G401.6 (cell line): ENCODE measurements around the gene JKAMP.
"Not testable (repeated sequence)": the region's sequence is repeated elsewhere in the genome, so short reads cannot be mapped to it uniquely, and the experiment has no call there.

ENCODE experiments used
- FAIRE-seq: peaks from 2 replicates; lab custom pipeline; 2012; peaks lifted over from hg19 to GRCh38; lab: Jason Lieb, UNC

Gene JKAMP, protein sequence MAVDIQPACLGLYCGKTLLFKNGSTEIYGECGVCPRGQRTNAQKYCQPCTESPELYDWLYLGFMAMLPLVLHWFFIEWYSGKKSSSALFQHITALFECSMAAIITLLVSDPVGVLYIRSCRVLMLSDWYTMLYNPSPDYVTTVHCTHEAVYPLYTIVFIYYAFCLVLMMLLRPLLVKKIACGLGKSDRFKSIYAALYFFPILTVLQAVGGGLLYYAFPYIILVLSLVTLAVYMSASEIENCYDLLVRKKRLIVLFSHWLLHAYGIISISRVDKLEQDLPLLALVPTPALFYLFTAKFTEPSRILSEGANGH

DNA sequence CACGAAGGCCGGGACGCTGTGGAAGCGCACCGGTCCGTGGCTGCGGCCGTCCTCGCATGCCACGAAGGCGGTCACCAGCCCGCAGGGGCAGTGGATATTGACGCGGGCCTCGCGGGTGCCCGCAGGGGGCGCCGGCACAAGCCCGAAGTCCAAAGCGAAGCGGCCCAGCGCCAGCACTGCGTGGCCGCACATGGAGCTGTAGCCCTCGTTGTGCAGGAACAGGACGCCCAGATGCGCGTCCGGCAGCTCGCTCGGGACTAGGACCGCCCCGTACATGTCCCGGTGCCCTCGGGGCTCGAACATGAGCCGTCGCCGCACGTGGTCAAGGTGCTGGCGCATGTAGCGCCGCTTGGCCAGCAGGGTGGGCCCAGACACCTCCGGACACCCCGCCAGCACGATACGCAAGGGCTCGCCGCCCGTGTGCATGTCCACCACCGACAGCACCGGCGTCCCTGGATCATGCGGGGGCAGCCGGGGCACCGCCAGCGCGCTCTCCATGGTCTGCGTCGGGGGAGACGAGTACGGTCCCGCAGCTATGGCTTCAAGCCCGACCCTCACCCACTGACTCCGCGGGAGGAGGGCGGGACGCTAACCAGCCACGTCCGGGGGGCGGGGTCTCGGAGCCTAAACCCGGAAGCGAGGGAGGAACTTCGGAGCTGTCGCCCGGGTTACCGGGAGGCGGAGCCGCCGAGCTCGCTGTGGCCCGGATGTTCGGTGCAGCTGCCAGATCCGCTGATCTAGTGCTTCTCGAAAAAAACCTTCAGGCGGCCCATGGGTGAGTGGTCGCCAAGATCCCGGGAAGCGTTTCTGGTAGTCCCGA is at the start of gene JKAMP, which contains the start of gene L3HYPDH:
TSS of gene JKAMP (plus strand) at position 699 of the 820 bp plus-strand sequence. CDS start at position 772, 73 bp downstream.
TSS of gene L3HYPDH (minus strand) at position 590 of the 820 bp plus-strand sequence. CDS start at position 498, 92 bp downstream.
- FAIRE-seq, result peak; percentile 75

DNA sequence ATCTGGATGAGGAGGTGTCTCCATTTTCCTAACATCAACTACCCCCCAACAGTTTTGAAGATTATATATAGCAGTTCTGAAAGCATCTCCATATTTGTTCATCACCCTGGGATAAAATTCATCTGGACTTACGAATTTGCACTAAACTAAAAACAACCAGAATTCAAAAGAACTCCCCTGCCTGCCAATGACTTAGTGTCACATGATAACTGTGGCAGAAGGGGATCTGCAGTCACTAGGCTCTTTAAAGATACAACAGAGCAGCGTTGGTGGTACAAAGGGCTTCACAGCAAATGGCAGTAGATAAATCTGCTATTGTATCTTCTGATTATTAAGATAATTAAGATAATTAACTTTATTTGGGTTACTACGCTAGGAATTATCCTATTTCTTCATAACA is 49.2 kb upstream of the JKAMP start:
- FAIRE-seq, result no peak

DNA sequence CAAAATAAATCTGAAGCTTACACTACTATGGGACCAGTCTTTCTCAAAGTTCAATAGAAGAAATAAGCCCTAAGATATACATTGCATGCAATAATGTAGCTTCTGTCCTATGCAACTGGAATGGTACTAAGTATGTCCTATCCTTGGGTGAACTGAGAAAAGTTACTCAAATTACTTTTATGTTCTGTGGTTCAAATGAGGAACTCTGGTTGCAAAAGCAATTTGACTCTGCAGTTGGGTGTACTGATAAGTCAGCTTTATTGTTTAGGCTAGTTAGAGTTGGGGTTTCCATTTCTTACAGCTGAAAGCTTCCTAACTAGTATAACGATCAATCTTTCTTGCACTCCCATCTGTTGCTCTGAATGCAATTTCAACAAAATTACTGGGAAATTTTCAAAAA is 48.3 kb upstream of the JKAMP start:
- no peak for FAIRE-seq

DNA sequence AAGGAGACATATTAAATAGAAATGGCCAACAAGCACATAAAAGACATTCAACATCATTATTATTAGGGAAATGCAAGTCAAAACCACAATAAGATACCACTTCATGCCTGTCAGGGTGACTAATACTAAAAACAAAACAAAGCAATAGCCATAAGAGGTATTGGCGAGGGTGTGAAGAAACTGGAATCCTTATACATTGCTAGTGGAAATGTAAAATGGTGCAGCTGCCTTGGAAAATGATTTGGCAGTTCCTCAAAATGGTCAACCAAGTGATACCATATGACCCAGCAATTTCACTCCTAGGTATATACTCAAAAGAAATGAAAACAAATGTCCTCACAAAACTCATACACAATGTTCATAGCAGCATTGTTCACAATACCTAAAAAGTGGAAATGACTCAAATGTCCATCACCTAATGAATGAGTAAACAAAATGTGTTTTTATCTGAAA is 46.1 kb upstream of the JKAMP start:
- FAIRE-seq, result no peak

- no peak for FAIRE-seq
Observed at GRCh38 chr14:59439256-59439965, 44.9 kb upstream of the JKAMP start.

- not testable (repeated sequence) for FAIRE-seq
Observed at GRCh38 chr14:59448673-59449072, 35.6 kb upstream of the JKAMP start.

DNA sequence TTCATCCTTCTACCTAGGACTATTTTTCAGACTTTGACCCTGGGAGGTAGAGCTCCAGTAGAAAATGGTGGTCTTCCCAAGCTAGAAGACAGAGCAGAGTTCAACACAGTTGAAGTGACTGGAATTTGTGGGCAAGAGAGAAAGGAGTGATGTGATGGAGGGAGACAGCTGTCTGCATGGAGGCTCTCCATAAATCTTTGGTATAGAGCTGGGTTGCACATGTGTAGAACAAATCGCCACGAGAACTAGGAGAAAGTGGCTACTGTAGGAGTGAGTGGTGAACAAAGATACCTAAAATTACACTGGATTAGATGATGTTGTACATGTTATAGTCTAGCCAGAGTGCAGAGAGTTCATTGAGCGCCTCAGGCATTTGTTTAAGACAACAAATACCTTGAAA is 33.6 kb upstream of the JKAMP start:
- FAIRE-seq, result no peak

DNA sequence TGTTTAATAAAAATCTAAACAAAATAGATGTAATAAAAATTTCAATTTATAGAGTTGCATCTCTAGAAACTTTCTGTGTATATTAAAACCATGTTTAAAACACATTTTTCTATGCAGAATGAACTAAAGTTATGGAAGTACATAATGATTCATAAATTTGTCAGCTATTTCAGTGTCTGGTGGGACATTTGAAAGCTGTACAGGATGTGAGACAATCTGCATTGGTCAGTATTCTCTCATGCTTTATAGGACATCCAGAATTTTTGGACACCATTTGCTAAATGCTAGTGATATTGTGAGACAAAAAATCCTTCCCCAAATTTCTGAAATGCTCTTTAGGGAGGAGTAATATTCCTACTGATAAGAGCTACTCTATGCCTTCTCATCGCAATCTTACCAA is 32.5 kb upstream of the JKAMP start:
- FAIRE-seq, result no peak

DNA sequence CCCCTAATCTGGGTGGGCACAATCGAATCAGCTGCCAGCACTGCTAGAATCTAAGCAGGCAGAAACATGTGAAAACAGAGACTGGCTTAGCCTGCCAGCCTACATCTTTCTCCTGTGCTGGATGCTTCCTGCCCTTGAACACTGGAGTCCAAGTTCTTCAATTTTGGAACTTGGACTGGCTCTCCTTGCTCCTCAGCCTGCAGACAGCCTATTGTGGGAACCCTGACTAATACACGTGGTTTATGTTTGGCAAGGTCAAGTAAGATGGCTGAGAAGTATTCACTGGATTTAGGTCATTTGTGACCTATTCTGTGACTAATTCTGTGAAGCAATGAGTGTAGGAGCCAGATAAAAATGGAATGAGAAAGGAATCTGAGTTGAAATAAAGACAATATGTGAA is 30.2 kb upstream of the JKAMP start:
- no peak for FAIRE-seq

DNA sequence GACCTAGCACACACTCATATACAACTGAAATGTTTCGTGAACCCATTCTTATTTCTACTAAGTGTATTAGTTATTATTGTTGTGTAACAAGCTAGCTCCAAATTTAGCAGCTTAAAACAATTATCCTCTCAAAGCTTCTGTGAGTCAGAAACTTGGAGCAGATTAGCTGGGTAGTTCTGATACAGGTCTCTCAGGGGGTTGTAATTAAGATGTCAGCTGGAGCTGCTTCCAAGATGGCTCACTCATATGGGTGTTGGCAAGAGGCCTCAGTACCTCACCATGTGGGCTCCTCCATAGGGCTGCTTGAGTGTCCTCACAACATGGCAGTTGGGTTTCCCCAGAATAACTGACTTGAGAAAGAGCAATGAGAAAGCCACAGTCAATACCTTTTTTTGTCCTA is 28.9 kb upstream of the JKAMP start:
- FAIRE-seq, result no peak

DNA sequence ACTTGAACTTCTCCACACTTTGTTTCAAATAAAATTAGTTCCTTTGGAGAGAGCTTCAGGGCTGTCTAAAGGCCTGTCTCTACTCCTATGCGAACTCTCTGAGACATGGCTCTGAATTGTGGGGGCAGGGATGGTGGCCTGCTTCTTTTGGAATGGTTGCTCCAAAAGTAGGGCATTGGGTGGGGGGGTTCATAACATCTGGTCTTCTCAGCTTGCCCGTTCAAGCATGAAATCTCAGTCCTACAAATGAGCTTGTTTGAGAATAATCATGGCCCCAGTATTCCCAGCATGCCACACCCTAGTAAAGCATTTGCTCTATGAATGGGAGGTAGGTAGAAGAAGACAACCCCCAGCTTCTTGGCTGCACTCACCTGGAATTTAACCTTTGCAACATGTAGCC is 25.8 kb upstream of the JKAMP start:
- FAIRE-seq, result no peak

DNA sequence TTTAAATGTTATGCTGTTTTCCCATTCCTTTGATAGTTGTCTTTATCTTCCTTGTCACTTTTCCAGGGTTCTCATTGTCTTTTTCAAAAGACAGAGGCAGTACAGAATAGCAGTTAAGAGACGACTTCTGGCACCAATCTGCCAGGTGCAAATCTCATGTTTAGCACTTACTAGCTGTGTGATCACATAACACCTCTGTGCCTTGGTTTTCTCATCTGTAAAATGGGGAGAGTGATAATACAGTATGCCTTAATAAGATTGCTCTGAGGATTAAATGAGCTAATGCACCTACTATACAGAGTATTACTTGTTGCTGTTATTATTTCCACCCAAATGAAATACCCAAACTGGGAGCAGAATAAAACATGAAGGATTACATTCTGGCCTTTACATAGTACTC is 23.9 kb upstream of the JKAMP start:
- FAIRE-seq, result no peak

- FAIRE-seq, result no peak
Observed at GRCh38 chr14:59461891-59462290, 22.4 kb upstream of the JKAMP start.

GRCh38 chr14:59463787-59464485 is 20.4 kb upstream of the JKAMP start:
- no peak for FAIRE-seq

- no peak for FAIRE-seq
Observed at GRCh38 chr14:59464486-59465315, 19.6 kb upstream of the JKAMP start.

DNA sequence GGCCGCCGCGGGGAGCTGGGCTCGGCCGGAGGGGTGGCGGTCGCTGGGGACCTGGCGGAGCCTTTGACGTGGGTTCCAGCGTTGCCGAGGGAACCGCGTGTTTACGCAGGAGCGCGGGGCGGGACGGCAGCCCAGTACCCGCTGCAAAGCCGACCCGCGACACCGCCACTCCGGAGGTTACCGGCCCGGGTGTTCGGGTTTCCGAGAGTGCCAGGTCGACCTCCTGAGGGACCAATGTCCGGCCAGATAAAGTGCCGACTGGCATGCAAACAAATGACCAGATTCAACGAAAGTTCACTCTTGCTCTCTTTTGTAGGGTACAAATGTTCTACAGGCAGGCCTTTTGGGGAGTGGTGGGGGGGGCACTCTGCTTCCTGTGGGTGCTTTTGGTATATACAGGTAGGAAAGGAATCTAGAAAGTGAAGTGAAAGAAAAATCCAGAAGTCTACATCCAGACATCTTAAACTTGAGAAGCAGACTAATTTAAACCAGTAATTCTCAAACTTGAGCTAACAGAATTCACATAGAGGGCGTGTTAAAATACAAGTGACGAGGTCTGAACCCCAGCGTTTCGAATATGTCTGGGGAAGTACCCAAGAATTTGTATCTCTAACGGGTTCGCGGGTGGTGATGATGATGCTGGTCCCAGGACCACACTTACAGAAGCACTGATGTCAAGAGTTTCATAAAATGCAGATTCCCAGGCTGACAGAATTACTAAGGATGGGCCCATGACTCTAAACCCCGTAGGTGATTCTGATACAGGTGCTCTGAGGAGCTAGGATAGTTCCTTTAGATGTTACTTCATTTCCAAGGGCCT is 18.8 kb upstream of the JKAMP start, which contains the start of gene GPR135:
TSS of gene GPR135 (minus strand) at position 65 of the 820 bp plus-strand sequence. CDS start 154 bp downstream, outside the sequence.
- FAIRE-seq, result no peak

GRCh38 chr14:59474172-59474571 is 10.1 kb upstream of the JKAMP start:
- FAIRE-seq, result no peak

- FAIRE-seq, result no peak
Observed at GRCh38 chr14:59475709-59476108, 8.6 kb upstream of the JKAMP start.

DNA sequence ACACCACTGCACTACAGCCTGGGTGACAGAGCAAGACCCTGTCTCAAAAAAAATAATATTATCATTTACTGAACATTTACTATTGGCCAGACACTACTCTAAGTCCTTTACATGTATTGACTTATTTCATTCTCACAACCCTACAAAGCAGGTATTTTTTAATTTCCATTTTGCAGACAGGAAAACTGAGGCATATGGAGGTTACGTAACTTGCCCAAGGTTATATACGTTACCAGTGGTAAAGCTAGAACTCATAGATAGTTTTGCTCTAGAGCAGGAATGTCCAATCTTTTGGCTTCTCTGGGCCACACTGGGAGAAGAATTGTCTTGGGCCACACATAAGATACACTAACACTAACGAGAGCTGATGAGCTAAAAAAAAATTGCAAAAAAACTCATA is 5.8 kb upstream of the JKAMP start:
- no peak for FAIRE-seq

GRCh38 chr14:59480166-59480565 is 4.2 kb upstream of the JKAMP start:
- FAIRE-seq, result no peak
